ENCODE measurements around the gene P2RY14. TPM values are rescaled to one million over a fixed set of nuclear protein-coding genes. Genes with fewer than 3 reads are reported as not detected.
"Not testable (repeated sequence)": the region's sequence is repeated elsewhere in the genome, so short reads cannot be mapped to it uniquely, and the experiment has no call there.

Gene P2RY14
- total RNA-seq, 4 donors from 2014 or later: 0.60 to 11.3 (median 7.2) TPM; not detected in 1

GRCh38 chr3:151248772-151249337 lies 29.5 kb downstream of the P2RY14 start:
- H3K27ac ChIP-seq: peak overlapping the region; percentile 26 to 55 (median 40)
- TF ChIP-seq EP300 (IDR thresholded peaks at IDR 0.05; ENCODE audit: low read depth) (no peak), POLR2AphosphoS5 (IDR thresholded peaks at IDR 0.05) (peak in 1 of 3 donors; percentile 7), CTCF (IDR thresholded peaks at IDR 0.05) (no peak)
- H3K4me1 ChIP-seq: peaks cover 0 to 9% (median 0%) of the 10 kb centered on the region in 4 donors
- intact Hi-C loops (cut with DNase I; ENCODE audit: low total_unique reads): no loop called here
- H3K4me3 ChIP-seq: peak overlapping the region in 1 of 4 donors; percentile 20
- no peaks in the 10 kb centered on the region for H3K36me3 ChIP-seq
- H3K27me3 ChIP-seq: no peaks in the 10 kb centered on the region
- in situ Hi-C loops (cut with MboI; ENCODE audit: low pct_ligation_motif_present in 1 of 4, low pct_unique_long_range_greater_than_20kb in 1 of 4, low sequenced_read_pairs in 3 of 4): no loop called here
- H3K9me3 ChIP-seq: no peaks in the 10 kb centered on the region
- no peak for DNase-seq
- WGBS, 2 donors (ENCODE audit: low coverage in 1 of 2): 40 to 56% methylated on average over 1 to 3 of the region's 3 CpGs

DNA sequence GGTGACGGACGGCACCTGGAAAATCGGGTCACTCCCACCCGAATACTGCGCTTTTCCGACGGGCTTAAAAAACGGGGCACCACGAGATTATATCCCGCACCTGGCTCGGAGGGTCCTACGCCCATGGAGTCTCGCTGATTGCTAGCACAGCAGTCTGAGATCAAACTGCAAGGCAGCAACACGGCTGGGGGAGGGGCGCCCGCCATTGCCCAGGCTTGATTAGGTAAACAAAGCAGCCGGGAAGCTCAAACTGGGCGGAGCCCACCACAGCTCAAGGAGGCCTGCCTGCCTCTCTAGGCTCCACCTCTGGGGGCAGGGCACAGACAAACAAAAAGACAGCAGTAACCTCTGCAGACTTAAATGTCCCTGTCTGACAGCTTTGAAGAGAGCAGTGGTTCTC lies 36.3 kb downstream of the P2RY14 start:
- 90% methylated on average over 18 of the region's 18 CpGs; no CpG with 5 or more reads in 1 of the 2 donors for WGBS, 2 donors (ENCODE audit: low coverage in 1 of 2)
- H3K4me3 ChIP-seq; in situ Hi-C loops (cut with MboI; ENCODE audit: low pct_ligation_motif_present in 1 of 4, low pct_unique_long_range_greater_than_20kb in 1 of 4, low sequenced_read_pairs in 3 of 4); H3K9me3 ChIP-seq; H3K27ac ChIP-seq; H3K4me1 ChIP-seq; H3K27me3 ChIP-seq; DNase-seq; H3K36me3 ChIP-seq; intact Hi-C loops (cut with DNase I; ENCODE audit: low total_unique reads): not testable (repeated sequence)

DNA sequence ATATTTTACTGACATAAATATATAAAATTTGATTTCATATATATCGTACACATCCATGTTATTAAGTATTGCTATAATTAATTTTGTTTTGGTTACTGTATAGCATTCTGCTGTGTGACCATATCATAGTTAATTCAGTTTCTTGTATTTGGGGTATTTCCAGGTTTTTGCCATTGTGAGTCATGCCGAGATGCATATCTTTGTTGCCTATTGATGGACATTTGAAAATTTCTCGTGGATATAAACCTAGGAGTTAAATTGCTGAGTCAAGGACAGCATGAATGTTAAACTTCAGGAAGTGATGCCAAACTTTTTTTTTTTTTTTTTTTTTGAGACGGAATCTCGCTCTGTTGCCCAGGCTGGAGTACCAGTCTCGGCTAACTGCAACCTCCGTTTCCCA lies 41.6 kb downstream of the P2RY14 start:
- 85 to 87% methylated on average over 7 of the region's 7 CpGs for WGBS, 2 donors (ENCODE audit: low coverage in 1 of 2)
- Histone ChIP-seq H3K9me3 (no peaks in the 10 kb centered on the region), H3K36me3 (no peaks in the 10 kb centered on the region), H3K4me3 (no peak overlapping the region), H3K4me1 (peaks cover 0 to 23% (median 7%) of the 10 kb centered on the region in 4 donors), H3K27ac (peak overlapping the region in 1 of 4 donors; percentile 60), H3K27me3 (no peaks in the 10 kb centered on the region)
- in situ Hi-C loops (cut with MboI; ENCODE audit: low pct_ligation_motif_present in 1 of 4, low pct_unique_long_range_greater_than_20kb in 1 of 4, low sequenced_read_pairs in 3 of 4): no loop called here
- TF ChIP-seq EP300 (IDR thresholded peaks at IDR 0.05; ENCODE audit: low read depth): no peak
- TF ChIP-seq POLR2AphosphoS5 (IDR thresholded peaks at IDR 0.05): no peak
- no peak for TF ChIP-seq CTCF (IDR thresholded peaks at IDR 0.05)
- intact Hi-C loops (cut with DNase I; ENCODE audit: low total_unique reads): no loop called here
- no peak for DNase-seq

- Histone ChIP-seq H3K4me3 (no peak overlapping the region), H3K36me3 (no peaks in the 10 kb centered on the region), H3K4me1 (peaks cover 0 to 23% (median 7%) of the 10 kb centered on the region in 4 donors), H3K27ac (peak overlapping the region; percentile 18 to 60 (median 38)), H3K27me3 (no peaks in the 10 kb centered on the region), H3K9me3 (no peaks in the 10 kb centered on the region)
- intact Hi-C loops (cut with DNase I; ENCODE audit: low total_unique reads) (no loop called here), in situ Hi-C loops (cut with MboI; ENCODE audit: low pct_ligation_motif_present in 1 of 4, low pct_unique_long_range_greater_than_20kb in 1 of 4, low sequenced_read_pairs in 3 of 4) (no loop called here)
- no peak for DNase-seq
- WGBS, 2 donors (ENCODE audit: low coverage in 1 of 2): 54 to 64% methylated on average over 2 of the region's 2 CpGs
- peak in 2 of 3 donors; percentile 25 to 63 for TF ChIP-seq POLR2AphosphoS5 (IDR thresholded peaks at IDR 0.05)
- no peak for TF ChIP-seq POLR2A (IDR thresholded peaks at IDR 0.05)
- no peak for TF ChIP-seq CTCF (IDR thresholded peaks at IDR 0.05)
Observed at GRCh38 chr3:151236316-151236715, 42.0 kb downstream of the P2RY14 start.

GRCh38 chr3:151234825-151235224 lies 43.5 kb downstream of the P2RY14 start:
- Histone ChIP-seq H3K36me3 (no peaks in the 10 kb centered on the region), H3K9me3 (no peaks in the 10 kb centered on the region), H3K27ac (peak overlapping the region in 2 of 4 donors; percentile 11 to 60), H3K4me1 (peaks cover 0 to 36% (median 10%) of the 10 kb centered on the region in 4 donors), H3K4me3 (no peak overlapping the region), H3K27me3 (no peaks in the 10 kb centered on the region)
- in situ Hi-C loops (cut with MboI; ENCODE audit: low pct_ligation_motif_present in 1 of 4, low pct_unique_long_range_greater_than_20kb in 1 of 4, low sequenced_read_pairs in 3 of 4) (no loop called here), intact Hi-C loops (cut with DNase I; ENCODE audit: low total_unique reads) (no loop called here)
- WGBS, 2 donors (ENCODE audit: low coverage in 1 of 2): 83 to 85% methylated on average over 6 of the region's 6 CpGs
- no peak for DNase-seq
- no peak for TF ChIP-seq POLR2AphosphoS5 (IDR thresholded peaks at IDR 0.05)
- no peak for TF ChIP-seq POLR2A (IDR thresholded peaks at IDR 0.05)
- TF ChIP-seq CTCF (IDR thresholded peaks at IDR 0.05): no peak
- no peak for TF ChIP-seq EP300 (IDR thresholded peaks at IDR 0.05; ENCODE audit: low read depth)

Data from transverse colon (tissue), 4 donors.